H9 (cell line): ENCODE results near the gene GLB1L. TPM values are rescaled to one million over a fixed set of nuclear protein-coding genes. Genes with fewer than 3 reads are reported as not detected.

Source experiments
- DNase-seq: peaks from one replicate; pipeline ENCODE4 v3.0.0-alpha.2; 2017
- H2AFZ ChIP-seq: one replicate; pipeline ENCODE4 v1.6.1; 2013; ENCODE audit warnings: mild to moderate bottlenecking, low read length, control low read depth, moderate library complexity
- H2AK5ac ChIP-seq: 2 replicates; pipeline ENCODE4 v1.6.1; 2013; ENCODE audit warnings: low read length, control low read depth, mixed read lengths; ENCODE audit not compliant: insufficient read length
- H2BK120ac ChIP-seq: one replicate; pipeline ENCODE4 v1.6.1; 2013; ENCODE audit warnings: low read depth, mild to moderate bottlenecking, low read length, control low read depth, inconsistent platforms; ENCODE audit not compliant: poor library complexity, severe bottlenecking
- H2BK12ac ChIP-seq: 2 replicates; pipeline ENCODE4 v1.6.1; 2013; ENCODE audit warnings: low read length, control low read depth, mixed read lengths, low read depth; ENCODE audit not compliant: insufficient read length
- H2BK15ac ChIP-seq: 2 replicates; pipeline ENCODE4 v1.6.1; 2013; ENCODE audit warnings: low read depth, low read length, control low read depth
- H2BK20ac ChIP-seq: one replicate; pipeline ENCODE4 v1.6.1; 2013; ENCODE audit warnings: low read depth, mild to moderate bottlenecking, low read length, control low read depth, inconsistent platforms; ENCODE audit not compliant: poor library complexity, severe bottlenecking
- H2BK5ac ChIP-seq: 2 replicates; pipeline ENCODE4 v1.6.1; 2013; ENCODE audit warnings: low read length, control low read depth, mixed read lengths; ENCODE audit not compliant: insufficient read length
- H3K14ac ChIP-seq: 2 replicates; pipeline ENCODE4 v1.6.1; 2013; ENCODE audit warnings: low read length, control low read depth; ENCODE audit not compliant: insufficient read depth
- H3K18ac ChIP-seq: 2 replicates; pipeline ENCODE4 v1.6.1; 2013; ENCODE audit warnings: low read depth, mild to moderate bottlenecking, mixed read lengths, low read length, control low read depth; ENCODE audit not compliant: insufficient read length
- H3K23ac ChIP-seq: 2 replicates; pipeline ENCODE4 v1.6.1; 2013; ENCODE audit warnings: low read length, control low read depth, mixed read lengths, low read depth; ENCODE audit not compliant: insufficient read length
- H3K23me2 ChIP-seq: 2 replicates; pipeline ENCODE4 v1.6.1; 2013; ENCODE audit warnings: low read depth, mild to moderate bottlenecking, mixed read lengths, low read length, control low read depth; ENCODE audit not compliant: insufficient read length, poor library complexity, severe bottlenecking
- H3K27ac ChIP-seq: 2 replicates; pipeline ENCODE4 v1.5.1; 2013; ENCODE audit warnings: low read length, control low read depth, mixed read lengths, low read depth; ENCODE audit not compliant: insufficient read length
- H3K27me3 ChIP-seq: 2 replicates; pipeline ENCODE4 v1.6.1; 2013; ENCODE audit warnings: low read length, control low read depth, inconsistent platforms; ENCODE audit not compliant: insufficient read depth
- H3K4ac ChIP-seq: 2 replicates; pipeline ENCODE4 v1.6.1; 2013; ENCODE audit warnings: low read depth, mild to moderate bottlenecking, control low read depth, inconsistent platforms, low read length, moderate library complexity
- H3K4me1 ChIP-seq: 2 replicates; pipeline ENCODE4 v1.6.1; 2013; ENCODE audit warnings: low read length, control low read depth, inconsistent platforms; ENCODE audit not compliant: insufficient read depth
- H3K4me2 ChIP-seq: 2 replicates; pipeline ENCODE4 v1.6.1; 2013; ENCODE audit warnings: low read length, control low read depth, mixed read lengths; ENCODE audit not compliant: insufficient read length, insufficient read depth
- H3K56ac ChIP-seq: 2 replicates; pipeline ENCODE4 v1.6.1; 2013; ENCODE audit warnings: low read depth, mild to moderate bottlenecking, mixed read lengths, low read length, control low read depth; ENCODE audit not compliant: insufficient read length
- H3K79me1 ChIP-seq: 2 replicates; pipeline ENCODE4 v1.6.1; 2013; ENCODE audit warnings: low read depth, mild to moderate bottlenecking, moderate library complexity, low read length, control low read depth, inconsistent platforms; ENCODE audit not compliant: insufficient read depth, poor library complexity, severe bottlenecking
- H3K79me2 ChIP-seq: 2 replicates; pipeline ENCODE4 v1.6.1; 2013; ENCODE audit warnings: low read length, control low read depth, inconsistent platforms; ENCODE audit not compliant: insufficient read depth
- H3K9ac ChIP-seq: 2 replicates; pipeline ENCODE4 v1.6.1; 2013; ENCODE audit warnings: low read length, control low read depth, mixed read lengths; ENCODE audit not compliant: insufficient read length; ENCODE audit errors: extremely low read depth
- H3K9me3 ChIP-seq: one replicate; pipeline ENCODE4 v1.6.1; 2013; ENCODE audit warnings: low read depth, low read length, inconsistent platforms; ENCODE audit not compliant: control insufficient read depth
- H3T11ph ChIP-seq: one replicate; pipeline ENCODE4 v1.6.1; 2013; ENCODE audit warnings: mild to moderate bottlenecking, low read length, control low read depth, inconsistent platforms
- H4K20me1 ChIP-seq: one replicate; pipeline ENCODE4 v1.6.1; 2013; ENCODE audit not compliant: control insufficient read depth, insufficient read length, insufficient read depth
- H4K5ac ChIP-seq: 2 replicates; pipeline ENCODE4 v1.6.1; 2013; ENCODE audit warnings: low read depth, mild to moderate bottlenecking, mixed read lengths, low read length, control low read depth; ENCODE audit not compliant: insufficient read length
- H4K8ac ChIP-seq: replicated peaks from 2 replicates; pipeline ENCODE4 v1.6.1; 2013; ENCODE audit warnings: low read length, control low read depth, mixed read lengths, low read depth; ENCODE audit not compliant: insufficient read length
- H4K91ac ChIP-seq: 2 replicates; pipeline ENCODE4 v1.6.1; 2013; ENCODE audit warnings: low read depth, mild to moderate bottlenecking, moderate library complexity, mixed read lengths, low read length, control low read depth; ENCODE audit not compliant: insufficient read length
- H3K27ac Mint-ChIP-seq, 3 experiments: 2 replicates in 2 of 3; 3 replicates in 1 of 3; pipeline ENCODE4 v1.8.0; 2020 to 2021; ENCODE audit warnings: mixed read lengths in 3 of 3, mild to moderate bottlenecking in 1 of 3, moderate library complexity in 1 of 3
- H3K27me3 Mint-ChIP-seq: 2 replicates; pipeline ENCODE4 v1.8.0; 2021; ENCODE audit warnings: low read depth, mild to moderate bottlenecking, moderate library complexity, mixed read lengths
- H3K36me3 Mint-ChIP-seq, 3 experiments: 2 replicates in 2 of 3; 3 replicates in 1 of 3; pipeline ENCODE4 v1.8.0; 2020 to 2021; ENCODE audit warnings: low read depth in 3 of 3, mixed read lengths in 3 of 3; ENCODE audit not compliant: insufficient read depth in 1 of 3
- H3K4me1 Mint-ChIP-seq, 2 experiments: 2 replicates each; pipeline ENCODE4 v1.8.0; 2020; ENCODE audit warnings: mixed read lengths in 2 of 2
- H3K4me3 Mint-ChIP-seq, 2 experiments: 2 replicates in 1 of 2; 3 replicates in 1 of 2; pipeline ENCODE4 v1.8.0; 2020 to 2021; ENCODE audit warnings: mild to moderate bottlenecking in 2 of 2, mixed read lengths in 2 of 2, moderate library complexity in 1 of 2
- H3K9me3 Mint-ChIP-seq, 2 experiments: 2 replicates in 1 of 2; 3 replicates in 1 of 2; pipeline ENCODE4 v1.8.0; 2020; ENCODE audit warnings: mild to moderate bottlenecking in 2 of 2, mixed read lengths in 2 of 2, moderate library complexity in 1 of 2
- WGBS: extraction: QIAGEN DNeasy Blood & Tissue Kit; methylation state at CpG from one replicate; pipeline ENCODE4 v1.1.7; 2013; ENCODE audit warnings: missing lambda C conversion rate, low lambda C conversion rate, mixed read lengths; ENCODE audit not compliant: insufficient read length; ENCODE audit errors: extremely low coverage; 5-methylcytosine and 5-hydroxymethylcytosine counted together
- total RNA-seq: library from RNA; stranded (reverse); gene quantifications from 2 replicates; pipeline ENCODE4 v1.2.1, GENCODE V29; 2021
- TF ChIP-seq, protein P1 (sequence below): fragments of 200-600 bp; sonication (generic); conservative IDR thresholded peaks from 3 replicates; pipeline ENCODE4 v1.8.0; 2021; ENCODE audit warnings: antibody characterized with exemption, mild to moderate bottlenecking

Gene GLB1L
- total RNA-seq, 1 experiment from 2014 or later: 6.5 TPM

DNA sequence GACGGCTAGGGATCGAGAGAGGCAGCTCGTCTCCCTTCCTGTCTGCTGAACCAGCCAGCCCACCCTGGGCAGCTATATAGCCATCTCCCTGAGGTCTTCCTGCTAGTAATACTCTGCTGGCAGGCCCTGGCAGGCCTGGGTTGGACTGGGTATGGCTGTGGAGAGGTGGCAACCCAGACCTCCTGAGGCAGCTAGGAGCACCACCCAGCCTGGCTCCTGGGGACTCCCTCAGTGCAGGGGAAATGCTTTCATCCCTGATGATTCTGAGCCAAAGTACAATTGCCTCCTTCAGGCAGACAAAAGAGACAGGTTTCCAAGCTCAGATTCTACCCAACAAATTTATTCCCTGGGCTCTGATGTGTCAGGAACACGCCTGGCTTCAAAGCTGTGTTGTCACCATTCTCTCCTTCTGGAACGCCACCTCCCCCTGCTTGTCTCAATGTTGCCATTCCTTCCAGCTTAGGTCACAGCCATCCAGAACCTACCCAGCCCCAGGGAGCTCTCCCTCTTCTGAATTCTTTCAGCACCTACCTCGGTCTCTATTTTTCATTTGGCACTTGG, 29.2 kb upstream of the GLB1L start:
- no peaks in the 10 kb centered on the region for H3K9me3 Mint-ChIP-seq
- H3K27me3 ChIP-seq: no peaks in the 10 kb centered on the region
- no peak overlapping the region for H2BK15ac ChIP-seq
- no peak overlapping the region for H2BK20ac ChIP-seq
- no peak overlapping the region for H2BK5ac ChIP-seq
- H2BK120ac ChIP-seq: no peak overlapping the region
- no peak overlapping the region for H2BK12ac ChIP-seq
- H3K4me1 ChIP-seq: peaks cover 4% of the 10 kb centered on the region; the same call in 1 of the 2 replicates
- H4K91ac ChIP-seq: no peak overlapping the region
- no peaks in the 10 kb centered on the region for H3K36me3 Mint-ChIP-seq
- no peak overlapping the region for H3K27ac ChIP-seq
- peak; percentile 70 for DNase-seq
- H3K9me3 ChIP-seq: no peaks in the 10 kb centered on the region
- H3K79me2 ChIP-seq: no peaks in the 10 kb centered on the region
- H3K14ac ChIP-seq: peak overlapping the region; percentile 31; the same call in 1 of the 2 replicates
- H3K79me1 ChIP-seq: no peaks in the 10 kb centered on the region
- H4K5ac ChIP-seq: no peak overlapping the region
- no peak overlapping the region for H3T11ph ChIP-seq
- H3K4me3 Mint-ChIP-seq: peak overlapping the region in 1 of 2 experiments; percentile 44; a peak in 1 of 5 replicates
- peaks cover 4% of the 10 kb centered on the region for H3K23me2 ChIP-seq
- H3K9ac ChIP-seq: no peak overlapping the region
- H2AFZ ChIP-seq: no peak overlapping the region
- no peak overlapping the region for H3K4ac ChIP-seq
- H3K4me2 ChIP-seq: peak overlapping the region; percentile 17
- H3K27ac Mint-ChIP-seq: peak overlapping the region in 1 of 3 experiments; percentile 58; a peak in 1 of 7 replicates
- H3K18ac ChIP-seq: no peak overlapping the region
- H3K23ac ChIP-seq: no peak overlapping the region
- no CpG with 5 or more reads among the region's 6 CpGs for WGBS
- H3K56ac ChIP-seq: no peak overlapping the region
- TF ChIP-seq, protein P1, sequence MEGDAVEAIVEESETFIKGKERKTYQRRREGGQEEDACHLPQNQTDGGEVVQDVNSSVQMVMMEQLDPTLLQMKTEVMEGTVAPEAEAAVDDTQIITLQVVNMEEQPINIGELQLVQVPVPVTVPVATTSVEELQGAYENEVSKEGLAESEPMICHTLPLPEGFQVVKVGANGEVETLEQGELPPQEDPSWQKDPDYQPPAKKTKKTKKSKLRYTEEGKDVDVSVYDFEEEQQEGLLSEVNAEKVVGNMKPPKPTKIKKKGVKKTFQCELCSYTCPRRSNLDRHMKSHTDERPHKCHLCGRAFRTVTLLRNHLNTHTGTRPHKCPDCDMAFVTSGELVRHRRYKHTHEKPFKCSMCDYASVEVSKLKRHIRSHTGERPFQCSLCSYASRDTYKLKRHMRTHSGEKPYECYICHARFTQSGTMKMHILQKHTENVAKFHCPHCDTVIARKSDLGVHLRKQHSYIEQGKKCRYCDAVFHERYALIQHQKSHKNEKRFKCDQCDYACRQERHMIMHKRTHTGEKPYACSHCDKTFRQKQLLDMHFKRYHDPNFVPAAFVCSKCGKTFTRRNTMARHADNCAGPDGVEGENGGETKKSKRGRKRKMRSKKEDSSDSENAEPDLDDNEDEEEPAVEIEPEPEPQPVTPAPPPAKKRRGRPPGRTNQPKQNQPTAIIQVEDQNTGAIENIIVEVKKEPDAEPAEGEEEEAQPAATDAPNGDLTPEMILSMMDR: no peak
- no peak overlapping the region for H2AK5ac ChIP-seq
- H3K4me1 Mint-ChIP-seq: peaks cover 29 to 33% of the 10 kb centered on the region in 2 experiments
- no peaks in the 10 kb centered on the region for H4K20me1 ChIP-seq
- H3K27me3 Mint-ChIP-seq: peaks cover 25% of the 10 kb centered on the region
- H4K8ac ChIP-seq: no peak overlapping the region
